SK-N-SH (cell line): ENCODE measurements around the gene ATR. TPM values are rescaled to one million over a fixed set of nuclear protein-coding genes. Genes with fewer than 3 reads are reported as not detected.

Source experiments
- CTCF ChIA-PET: fragments of 300-600, 350-600 bp; formaldehyde crosslinking; extraction: SDS; loops from one replicate; lab custom pipeline; 2021; lab: Yijun Ruan, JAX
- POLR2A ChIA-PET: fragments of 350-600 bp; sonication (Branson Sonifier 250); formaldehyde crosslinking; extraction: SDS; loops from one replicate; lab custom pipeline; 2020; ENCODE audit warnings: antibody characterized with exemption, inconsistent platforms; lab: Yijun Ruan, JAX
- DNase-seq: peaks from one replicate; pipeline ENCODE4 v3.0.0; 2012
- H2AFZ ChIP-seq: fragments of 200-600 bp; sonication (generic); 2 replicates; pipeline ENCODE4 v1.8.1; 2016; ENCODE audit warnings: antibody characterized with exemption, mild to moderate bottlenecking, low read depth
- H3F3A ChIP-seq: fragments of 200-600 bp; sonication (generic); replicated peaks from 2 replicates; pipeline ENCODE3; 2016; ENCODE audit warnings: antibody characterized with exemption, mild to moderate bottlenecking; ENCODE audit not compliant: insufficient read depth
- H3K27ac ChIP-seq, 2 experiments: fragments of 200-500 bp in 1 of 2; fragments of 200-600 bp in 1 of 2; sonication (Bioruptor generic) in 1 of 2; sonication (generic), shearing (Covaris generic) in 1 of 2; 2 replicates each; pipeline versions ENCODE4 v1.5.1 to v1.6.1; 2014 to 2016; ENCODE audit warnings: low read depth in 2 of 2, inconsistent platforms in 1 of 2, low read length in 1 of 2, mild to moderate bottlenecking in 1 of 2, mixed read lengths in 1 of 2
- H3K27me3 ChIP-seq: fragments of 200-600 bp; sonication (generic), shearing (Covaris generic); 2 replicates; pipeline ENCODE4 v1.6.1; 2016; ENCODE audit warnings: mixed run types; ENCODE audit not compliant: insufficient read depth
- H3K36me3 ChIP-seq, 2 experiments: fragments of 200-500 bp in 1 of 2; fragments of 200-600 bp in 1 of 2; sonication (Bioruptor generic) in 1 of 2; sonication (generic) in 1 of 2; replicated peaks in 1 of 2; 2 replicates each; pipeline versions ENCODE3 to v1.5.1; 2014 to 2016; ENCODE audit warnings: low read length in 1 of 2, mild to moderate bottlenecking in 1 of 2; ENCODE audit not compliant: insufficient read depth in 2 of 2, control insufficient read depth in 1 of 2
- H3K4me1 ChIP-seq, 2 experiments: fragments of 200-500 bp in 1 of 2; fragments of 200-600 bp in 1 of 2; sonication (Bioruptor generic) in 1 of 2; sonication (generic), shearing (Covaris generic) in 1 of 2; 2 replicates each; pipeline versions ENCODE4 v1.5.1 to v1.6.1; 2014 to 2016; ENCODE audit warnings: low read depth in 1 of 2, low read length in 1 of 2, mixed run types in 1 of 2; ENCODE audit not compliant: insufficient read depth in 2 of 2, control insufficient read depth in 1 of 2
- H3K4me2 ChIP-seq: fragments of 200-600 bp; sonication (generic), shearing (Covaris generic); 2 replicates; pipeline ENCODE4 v1.6.1; 2017; ENCODE audit warnings: mixed run types
- H3K4me3 ChIP-seq, 2 experiments: fragments of 200-500 bp in 1 of 2; fragments of 200-600 bp in 1 of 2; sonication (Bioruptor generic) in 1 of 2; sonication (generic), shearing (Covaris generic) in 1 of 2; 2 replicates each; pipeline versions ENCODE4 v1.5.1 to v1.8.1; 2014 to 2016; ENCODE audit warnings: low read depth in 2 of 2, inconsistent platforms in 1 of 2, low read length in 1 of 2, mild to moderate bottlenecking in 1 of 2, mixed read lengths in 1 of 2, moderate library complexity in 1 of 2
- H3K79me2 ChIP-seq: fragments of 200-600 bp; sonication (generic); 2 replicates; pipeline ENCODE4 v1.8.1; 2017; ENCODE audit warnings: mild to moderate bottlenecking; ENCODE audit not compliant: insufficient read depth
- H3K9ac ChIP-seq: fragments of 200-600 bp; sonication (generic); 2 replicates; pipeline ENCODE4 v1.6.1; 2017; ENCODE audit warnings: mixed run types
- H3K9me2 ChIP-seq: fragments of 200-600 bp; sonication (generic); 2 replicates; pipeline ENCODE4 v1.6.1; 2017; ENCODE audit warnings: mixed run types
- H3K9me3 ChIP-seq: fragments of 200-600 bp; sonication (generic); 2 replicates; pipeline ENCODE4 v1.6.1; 2017; ENCODE audit warnings: mixed run types, mild to moderate bottlenecking, moderate library complexity
- H4K20me1 ChIP-seq: fragments of 200-600 bp; sonication (generic); 2 replicates; pipeline ENCODE4 v1.6.1; 2017; ENCODE audit warnings: mild to moderate bottlenecking, mixed run types; ENCODE audit not compliant: insufficient read depth
- CHD2 ChIP-seq: fragments of 150-350 bp; IDR thresholded peaks from 2 replicates; pipeline ENCODE4 v1.6.1; 2018; ENCODE audit warnings: low read length; ENCODE audit not compliant: partially characterized antibody
- ELF1 ChIP-seq: IDR thresholded peaks from 2 replicates; pipeline ENCODE4 v1.4.0; 2012
- EP300 ChIP-seq, 2 experiments: IDR thresholded peaks; 2 replicates each; pipeline versions ENCODE4 v1.4.0 to v1.6.1; 2012; ENCODE audit warnings: borderline replicate concordance in 1 of 2, low read depth in 1 of 2, low read length in 1 of 2
- EZH2phosphoT487 ChIP-seq: fragments of 200-600 bp; sonication (generic); IDR thresholded peaks from 2 replicates; pipeline ENCODE4 v1.6.1; 2017; ENCODE audit warnings: low read depth, mixed run types, mild to moderate bottlenecking, antibody characterized with exemption, moderate library complexity, borderline replicate concordance
- FOSL2 ChIP-seq: IDR thresholded peaks from 2 replicates; pipeline ENCODE4 v1.4.0; 2012; ENCODE audit warnings: low read depth, mild to moderate bottlenecking, moderate library complexity, borderline replicate concordance
- FOXJ3 ChIP-seq: sonication (generic); formaldehyde crosslinking; IDR thresholded peaks from 2 replicates; pipeline ENCODE4 v1.5.1; 2020; ENCODE audit warnings: mild to moderate bottlenecking, missing genetic modification reagents
- FOXM1 ChIP-seq: IDR thresholded peaks from 2 replicates; pipeline ENCODE4 v1.4.0; 2012; ENCODE audit warnings: low read depth, mild to moderate bottlenecking
- GATA2 ChIP-seq: sonication (generic); formaldehyde crosslinking; IDR thresholded peaks from 2 replicates; pipeline ENCODE4 v1.5.0; 2020; ENCODE audit warnings: mild to moderate bottlenecking, missing genetic modification reagents
- MAX ChIP-seq: IDR thresholded peaks from 2 replicates; pipeline ENCODE4 v1.4.0; 2012; ENCODE audit warnings: low read depth
- MEF2A ChIP-seq: IDR thresholded peaks from 2 replicates; pipeline ENCODE4 v1.4.0; 2012; ENCODE audit warnings: low read depth, borderline replicate concordance
- MXI1 ChIP-seq: IDR thresholded peaks from 2 replicates; pipeline ENCODE4 v1.6.1; 2012; ENCODE audit warnings: mild to moderate bottlenecking, low read depth, low read length, improper control_type of control experiment
- NFIC ChIP-seq: IDR thresholded peaks from 2 replicates; pipeline ENCODE4 v1.4.0; 2012; ENCODE audit warnings: borderline replicate concordance
- NRF1 ChIP-seq: IDR thresholded peaks from 2 replicates; pipeline ENCODE4 v1.6.1; 2012; ENCODE audit warnings: low read depth, mild to moderate bottlenecking, low read length
- POLR2AphosphoS5 ChIP-seq: IDR thresholded peaks from 2 replicates; pipeline ENCODE4 v1.6.1; 2012; ENCODE audit warnings: low read depth, low read length
- RFX5 ChIP-seq: IDR thresholded peaks from 2 replicates; pipeline ENCODE4 v1.6.1; 2012; ENCODE audit warnings: mild to moderate bottlenecking, improper control_type of control experiment, low read length
- RXRA ChIP-seq: IDR thresholded peaks from 2 replicates; pipeline ENCODE4 v1.4.0; 2012; ENCODE audit warnings: low read depth, mild to moderate bottlenecking, borderline replicate concordance
- SIN3A ChIP-seq: IDR thresholded peaks from 2 replicates; pipeline ENCODE4 v1.6.1; 2012; ENCODE audit warnings: low read depth, mild to moderate bottlenecking, low read length, moderate library complexity, borderline replicate concordance
- SMC3 ChIP-seq: IDR thresholded peaks from 2 replicates; pipeline ENCODE4 v1.6.1; 2012; ENCODE audit warnings: low read depth, low read length, improper control_type of control experiment
- TAF1 ChIP-seq: IDR thresholded peaks from 2 replicates; pipeline ENCODE4 v1.6.1; 2012; ENCODE audit warnings: low read depth, mild to moderate bottlenecking, low read length, moderate library complexity, borderline replicate concordance
- TCF12 ChIP-seq: IDR thresholded peaks from 2 replicates; pipeline ENCODE4 v1.4.0; 2012
- USF2 ChIP-seq: fragments of 150-350 bp; IDR thresholded peaks from 2 replicates; pipeline ENCODE4 v1.6.1; 2017; ENCODE audit warnings: antibody characterized with exemption, low read length, low read depth, borderline replicate concordance
- YY1 ChIP-seq: IDR thresholded peaks from 2 replicates; pipeline ENCODE4 v1.4.0; 2012; ENCODE audit warnings: low read depth, mild to moderate bottlenecking
- ZBTB33 ChIP-seq: IDR thresholded peaks from 2 replicates; pipeline ENCODE4 v1.4.0; 2012; ENCODE audit warnings: low read depth, borderline replicate concordance
- WGBS: methylation state at CpG from one replicate; pipeline ENCODE4 v1.1.6; 2017; ENCODE audit warnings: low lambda C conversion rate; 5-methylcytosine and 5-hydroxymethylcytosine counted together
- polyA plus RNA-seq, 3 experiments: library from polyadenylated mRNA; depleted of rRNA; stranded (reverse); fragments of >200 nt; gene quantifications; 2 replicates each; pipeline ENCODE4 v1.2.3, GENCODE V29; 2012
- TF ChIP-seq, protein P1 (sequence below): IDR thresholded peaks from 2 replicates; pipeline ENCODE4 v1.6.1; 2012; ENCODE audit warnings: mild to moderate bottlenecking, low read depth, low read length, moderate library complexity
- TF ChIP-seq, protein P2 (sequence below): fragments of 150-350 bp; IDR thresholded peaks from 2 replicates; pipeline ENCODE4 v1.6.1; 2016; ENCODE audit warnings: mild to moderate bottlenecking, low read depth, low read length

The ATR gene
- polyA plus RNA-seq, 1 of the 3 experiments (the other 2 are of a cell fraction) = 7.3 TPM

- H2AFZ ChIP-seq = no peak overlapping the region
- H3K4me1 ChIP-seq = no peaks in the 10 kb centered on the region
- ChIA-PET POLR2A (no interaction called here), CTCF (interaction anchor here (0.6 to 3.5 kb wide), 33 partner anchors 8 to 470 kb away, joined by 3 to 30 read pairs (median 3); partner anchors contain the start of genes ATR, PLS1 and TRPC1)
- no peaks in the 10 kb centered on the region for H3K9me3 ChIP-seq
- H3F3A ChIP-seq = no peaks in the 10 kb centered on the region
- no peak overlapping the region for H3K27ac ChIP-seq
- H3K36me3 ChIP-seq = no peaks in the 10 kb centered on the region
- DNase-seq = peak; percentile 64
- H3K9me2 ChIP-seq = no peaks in the 10 kb centered on the region
- no peak overlapping the region for H3K9ac ChIP-seq
- no peak overlapping the region; the same call in 1 of the 2 replicates for H3K4me2 ChIP-seq
- H3K27me3 ChIP-seq = no peaks in the 10 kb centered on the region
- no peaks in the 10 kb centered on the region for H3K79me2 ChIP-seq
- WGBS = 48% methylated on average over 2 of the region's 2 CpGs
- H4K20me1 ChIP-seq = no peaks in the 10 kb centered on the region
- no peak overlapping the region for H3K4me3 ChIP-seq
- TF ChIP-seq MEF2A = no peak
- no peak for TF ChIP-seq RFX5
- TF ChIP-seq, protein P1, sequence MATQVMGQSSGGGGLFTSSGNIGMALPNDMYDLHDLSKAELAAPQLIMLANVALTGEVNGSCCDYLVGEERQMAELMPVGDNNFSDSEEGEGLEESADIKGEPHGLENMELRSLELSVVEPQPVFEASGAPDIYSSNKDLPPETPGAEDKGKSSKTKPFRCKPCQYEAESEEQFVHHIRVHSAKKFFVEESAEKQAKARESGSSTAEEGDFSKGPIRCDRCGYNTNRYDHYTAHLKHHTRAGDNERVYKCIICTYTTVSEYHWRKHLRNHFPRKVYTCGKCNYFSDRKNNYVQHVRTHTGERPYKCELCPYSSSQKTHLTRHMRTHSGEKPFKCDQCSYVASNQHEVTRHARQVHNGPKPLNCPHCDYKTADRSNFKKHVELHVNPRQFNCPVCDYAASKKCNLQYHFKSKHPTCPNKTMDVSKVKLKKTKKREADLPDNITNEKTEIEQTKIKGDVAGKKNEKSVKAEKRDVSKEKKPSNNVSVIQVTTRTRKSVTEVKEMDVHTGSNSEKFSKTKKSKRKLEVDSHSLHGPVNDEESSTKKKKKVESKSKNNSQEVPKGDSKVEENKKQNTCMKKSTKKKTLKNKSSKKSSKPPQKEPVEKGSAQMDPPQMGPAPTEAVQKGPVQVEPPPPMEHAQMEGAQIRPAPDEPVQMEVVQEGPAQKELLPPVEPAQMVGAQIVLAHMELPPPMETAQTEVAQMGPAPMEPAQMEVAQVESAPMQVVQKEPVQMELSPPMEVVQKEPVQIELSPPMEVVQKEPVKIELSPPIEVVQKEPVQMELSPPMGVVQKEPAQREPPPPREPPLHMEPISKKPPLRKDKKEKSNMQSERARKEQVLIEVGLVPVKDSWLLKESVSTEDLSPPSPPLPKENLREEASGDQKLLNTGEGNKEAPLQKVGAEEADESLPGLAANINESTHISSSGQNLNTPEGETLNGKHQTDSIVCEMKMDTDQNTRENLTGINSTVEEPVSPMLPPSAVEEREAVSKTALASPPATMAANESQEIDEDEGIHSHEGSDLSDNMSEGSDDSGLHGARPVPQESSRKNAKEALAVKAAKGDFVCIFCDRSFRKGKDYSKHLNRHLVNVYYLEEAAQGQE = no peak
- no peak for TF ChIP-seq NRF1
- no peak for TF ChIP-seq EZH2phosphoT487
- TF ChIP-seq TAF1 = no peak
- no peak for TF ChIP-seq CHD2
- 0 out of 2 replicates have a peak, but pooled peaks have one; percentile 23 for TF ChIP-seq FOSL2
- TF ChIP-seq MAX = peak; percentile 31; the same call in 1 of the 2 replicates
- no peak for TF ChIP-seq EP300 (IDR thresholded peaks at IDR 0.05; ENCODE audit: borderline replicate concordance in 1 of 2, low read depth in 1 of 2, low read length in 1 of 2)
- no peak for TF ChIP-seq FOXM1
- TF ChIP-seq MXI1 = peak; percentile 25; the same call in 1 of the 2 replicates
- no peak for TF ChIP-seq USF2
- TF ChIP-seq NFIC = peak; percentile 93
- TF ChIP-seq, protein P2, sequence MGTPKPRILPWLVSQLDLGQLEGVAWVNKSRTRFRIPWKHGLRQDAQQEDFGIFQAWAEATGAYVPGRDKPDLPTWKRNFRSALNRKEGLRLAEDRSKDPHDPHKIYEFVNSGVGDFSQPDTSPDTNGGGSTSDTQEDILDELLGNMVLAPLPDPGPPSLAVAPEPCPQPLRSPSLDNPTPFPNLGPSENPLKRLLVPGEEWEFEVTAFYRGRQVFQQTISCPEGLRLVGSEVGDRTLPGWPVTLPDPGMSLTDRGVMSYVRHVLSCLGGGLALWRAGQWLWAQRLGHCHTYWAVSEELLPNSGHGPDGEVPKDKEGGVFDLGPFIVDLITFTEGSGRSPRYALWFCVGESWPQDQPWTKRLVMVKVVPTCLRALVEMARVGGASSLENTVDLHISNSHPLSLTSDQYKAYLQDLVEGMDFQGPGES = no peak
- TF ChIP-seq SIN3A = no peak
- no peak for TF ChIP-seq RXRA
- TF ChIP-seq YY1 = no peak
- TF ChIP-seq SMC3 = peak; percentile 88
- no peak for TF ChIP-seq ZBTB33
- no peak for TF ChIP-seq GATA2 (CRISPR knock-in tag)
- TF ChIP-seq FOXJ3 (CRISPR knock-in tag) = no peak
- no peak for TF ChIP-seq ELF1
- TF ChIP-seq TCF12 = no peak
- TF ChIP-seq POLR2AphosphoS5 = no peak; the same call in 1 of the 2 replicates
Measured at GRCh38 chr3:142586803-142587406, 8.4 kb upstream of the ATR start.
